Measurements from ENCODE around the gene CX3CL1. TPM values are rescaled to one million over a fixed set of nuclear protein-coding genes. Genes with fewer than 3 reads are reported as not detected.

CX3CL1 gene
- total and polyA plus RNA-seq, 2 donors (not counting 1 experiment from before 2014, with no cell fraction given), result not detected

GRCh38 chr16:57406881-57407280, 34.6 kb downstream of the CX3CL1 start:
- Histone ChIP-seq H3K9me3 (ENCODE audit: control extremely low read depth in 1 of 3, control insufficient read depth in 2 of 3, insufficient read depth in 1 of 3, low read length in 2 of 3) (peaks cover 0 to 6% (median 0%) of the 10 kb centered on the region in 3 donors), H3K36me3 (replicated peaks in 1 of 2; ENCODE audit: control extremely low read depth in 1 of 2, control insufficient read depth in 1 of 2, extremely low read depth in 1 of 2, insufficient read depth in 2 of 2, low read length in 1 of 2) (no peaks in the 10 kb centered on the region), H3K27me3 (replicated peaks in 1 of 4; ENCODE audit: control extremely low read depth in 1 of 4, control insufficient read depth in 3 of 4, insufficient read depth in 4 of 4, low read length in 3 of 4) (no peaks in the 10 kb centered on the region), H3K4me1 (ENCODE audit: control insufficient read depth in 2 of 2, insufficient read depth in 2 of 2, low read length in 2 of 2) (peaks cover 19 to 22% of the 10 kb centered on the region in 2 donors), H3K79me2 (ENCODE audit: control insufficient read depth, insufficient read depth, low read length) (no peaks in the 10 kb centered on the region), H3K9ac (ENCODE audit: low read length) (no peak overlapping the region), H3K27ac (ENCODE audit: low read length in 2 of 2) (no peak overlapping the region), H2AFZ (ENCODE audit: insufficient read depth, low read depth, low read length, poor library complexity, severe bottlenecking) (no peak overlapping the region), H4K20me1 (ENCODE audit: control insufficient read depth, insufficient read depth, low read length, poor library complexity, severe bottlenecking) (no peaks in the 10 kb centered on the region), H3K4me2 (replicated peaks; ENCODE audit: low read depth, low read length, poor library complexity, severe bottlenecking) (peak overlapping the region; percentile 29), H3K4me3 (ENCODE audit: control extremely low read depth in 1 of 5, extremely low read depth in 1 of 5, insufficient read depth in 1 of 5, low read depth in 2 of 5, low read length in 4 of 5) (no peak overlapping the region)
- TF ChIP-seq EZH2 (IDR thresholded peaks at IDR 0.05; ENCODE audit: borderline replicate concordance, insufficient read depth, low read depth, low read length, poor library complexity, severe bottlenecking), result no peak
- no peak for TF ChIP-seq CTCF (IDR thresholded peaks at IDR 0.05)
- POLR2A ChIA-PET, result no interaction called here
- intact Hi-C loops (cut with micrococcal nuclease), result no loop called here
- Mint-ChIP-seq H3K9me3 (ENCODE audit: insufficient read depth) (no peaks in the 10 kb centered on the region), H3K4me3 (no peak overlapping the region), H3K27me3 (no peaks in the 10 kb centered on the region), H3K4me1 (peaks cover 26% of the 10 kb centered on the region), H3K27ac (no peak overlapping the region)
- CTCF ChIA-PET, result interaction anchor here (2.4 to 3.4 kb wide), 2 partner anchors 10 to 12 kb away, joined by 8 to 11 read pairs; no protein-coding TSS in a partner anchor
- no peak for DNase-seq
- ATAC-seq (ENCODE audit: low read depth), result no peak
- WGBS (ENCODE audit: insufficient coverage), result 0% methylated on average over 2 of the region's 2 CpGs

- ATAC-seq (ENCODE audit: low read depth), result no peak
- H3K4me2 ChIP-seq (replicated peaks; ENCODE audit: low read depth, low read length, poor library complexity, severe bottlenecking), result no peak overlapping the region
- POLR2A ChIA-PET, result no interaction called here
- Mint-ChIP-seq H3K27ac (no peak overlapping the region), H3K4me1 (peaks cover 33% of the 10 kb centered on the region), H3K4me3 (no peak overlapping the region), H3K9me3 (ENCODE audit: insufficient read depth) (no peaks in the 10 kb centered on the region), H3K27me3 (no peaks in the 10 kb centered on the region)
- CTCF ChIA-PET, result interaction anchor here (2.4 to 3.4 kb wide), 2 partner anchors 9 to 11 kb away, joined by 8 to 11 read pairs; no protein-coding TSS in a partner anchor
- H3K27ac ChIP-seq (ENCODE audit: low read length in 2 of 2), result no peak overlapping the region
- H3K36me3 ChIP-seq (replicated peaks in 1 of 2; ENCODE audit: control extremely low read depth in 1 of 2, control insufficient read depth in 1 of 2, extremely low read depth in 1 of 2, insufficient read depth in 2 of 2, low read length in 1 of 2), result no peaks in the 10 kb centered on the region
- H3K4me3 ChIP-seq (ENCODE audit: control extremely low read depth in 1 of 5, extremely low read depth in 1 of 5, insufficient read depth in 1 of 5, low read depth in 2 of 5, low read length in 4 of 5), result no peak overlapping the region
- no peaks in the 10 kb centered on the region for H3K79me2 ChIP-seq (ENCODE audit: control insufficient read depth, insufficient read depth, low read length)
- WGBS (ENCODE audit: insufficient coverage), result 100% methylated on average over 5 of the region's 5 CpGs
- H3K9ac ChIP-seq (ENCODE audit: low read length), result no peak overlapping the region
- no peaks in the 10 kb centered on the region for H4K20me1 ChIP-seq (ENCODE audit: control insufficient read depth, insufficient read depth, low read length, poor library complexity, severe bottlenecking)
- H3K4me1 ChIP-seq (ENCODE audit: control insufficient read depth in 2 of 2, insufficient read depth in 2 of 2, low read length in 2 of 2), result peaks cover 27 to 31% of the 10 kb centered on the region in 2 donors
- DNase-seq, result no peak
- H2AFZ ChIP-seq (ENCODE audit: insufficient read depth, low read depth, low read length, poor library complexity, severe bottlenecking), result no peak overlapping the region
- H3K9me3 ChIP-seq (ENCODE audit: control extremely low read depth in 1 of 3, control insufficient read depth in 2 of 3, insufficient read depth in 1 of 3, low read length in 2 of 3), result peaks cover 0 to 10% (median 0%) of the 10 kb centered on the region in 3 donors
- no peak for TF ChIP-seq EZH2 (IDR thresholded peaks at IDR 0.05; ENCODE audit: borderline replicate concordance, insufficient read depth, low read depth, low read length, poor library complexity, severe bottlenecking)
- TF ChIP-seq CTCF (IDR thresholded peaks at IDR 0.05), result no peak
- intact Hi-C loops (cut with micrococcal nuclease), result no loop called here
- H3K27me3 ChIP-seq (replicated peaks in 1 of 4; ENCODE audit: control extremely low read depth in 1 of 4, control insufficient read depth in 3 of 4, insufficient read depth in 4 of 4, low read length in 3 of 4), result no peaks in the 10 kb centered on the region
These were observed 35.4 kb downstream of the CX3CL1 start for GRCh38 chr16:57407521-57408353.

Data from B cell (primary cell).